Testis (tissue), 5 donors: ENCODE measurements around the gene SLC25A12. TPM values are rescaled to one million over a fixed set of nuclear protein-coding genes. Genes with fewer than 3 reads are reported as not detected.
A peak's percentile ranks its signal among the peaks of the same experiment; 100 is the strongest.

ENCODE experiments used
- DNase-seq: peaks from one replicate; pipeline ENCODE4 v3.0.0-alpha.2; 2019
- H3K27ac ChIP-seq, 2 donors: fragments of 200-600 bp; sonication (generic); one replicate each; pipeline ENCODE4 v1.5.1; 2019
- H3K27me3 ChIP-seq: fragments of 200-600 bp; sonication (generic); one replicate; pipeline ENCODE4 v1.5.1; 2019
- H3K36me3 ChIP-seq: fragments of 200-600 bp; sonication (generic); one replicate; pipeline ENCODE4 v1.5.1; 2017; ENCODE audit warnings: low read depth; ENCODE audit errors: missing control alignments
- H3K4me1 ChIP-seq: fragments of 200-600 bp; sonication (generic); one replicate; pipeline ENCODE4 v1.5.1; 2019
- H3K4me3 ChIP-seq, 2 donors: fragments of 200-600 bp; sonication (generic); one replicate each; pipeline ENCODE4 v1.5.1; 2017 to 2019
- H3K9me3 ChIP-seq: fragments of 200-600 bp; sonication (generic); one replicate; pipeline ENCODE4 v1.5.1; 2017
- POLR2A ChIP-seq: fragments of 450-650 bp; IDR thresholded peaks from one replicate; pipeline ENCODE4 v1.6.1; 2017; ENCODE audit warnings: antibody characterized with exemption, mild to moderate bottlenecking, moderate library complexity
- whole genome bisulfite sequencing, 2 donors: methylation state at CpG; one replicate each; pipeline ENCODE4 v1.1.5; 2018; 5-methylcytosine and 5-hydroxymethylcytosine counted together
- intact Hi-C: fragments of 100-400 bp; cut with DNase I; formaldehyde crosslinking; loops from one replicate; pipeline ENCODE4 v1.15.1; 2023; ENCODE audit warnings: low total_unique reads
- long read RNA-seq, 2 donors: transcript quantifications; one replicate each; lab custom pipeline, GENCODE V29; 2026
- polyA plus RNA-seq: library from polyadenylated mRNA; stranded (reverse); fragments of 350-450 nt; fragmentation: Illumina TruSeq; extraction: RNeasy Lipid Tissue Mini Kit (QIAGEN cat#74804); gene quantifications from one replicate; pipeline ENCODE4 v1.2.3, GENCODE V29; 2014; ENCODE audit warnings: low read depth, low replicate concordance; ENCODE audit not compliant: insufficient read depth
- total RNA-seq, 2 donors: library from RNA; depleted of rRNA; stranded (reverse); fragments of >200 nt; gene quantifications; one replicate each; pipeline ENCODE4 v1.2.3, GENCODE V29; 2016
- TF ChIP-seq, protein P1 (sequence below), 3 experiments: fragments of 450-650 bp in 2 of 3; fragments of 200-600 bp in 1 of 3; sonication (generic) in 1 of 3; IDR thresholded peaks; one replicate each; pipeline ENCODE4 v1.5.1; 2016 to 2019; ENCODE audit warnings: antibody characterized with exemption in 3 of 3, mild to moderate bottlenecking in 2 of 3, moderate library complexity in 1 of 3

Gene SLC25A12
- 10 to 100 TPM; 25.0 to 27.4 TPM for total RNA-seq
- 16.7 TPM for polyA plus RNA-seq
- long read RNA-seq, donor 1, transcript SLC25A12-202 (18 exons, 2,979 nt), result major isoform, 5 of 5 reads
- long read RNA-seq, donor 1, partial matches to known transcripts, result 0 of 5 reads
- long read RNA-seq, donor 1, other reads (novel, unspliced or antisense), result 0 of 5 reads
- long read RNA-seq, donor 2, partial matches to known transcripts, result 0 of 2 reads
- long read RNA-seq, donor 2, other reads (novel, unspliced or antisense), result 0 of 2 reads

DNA sequence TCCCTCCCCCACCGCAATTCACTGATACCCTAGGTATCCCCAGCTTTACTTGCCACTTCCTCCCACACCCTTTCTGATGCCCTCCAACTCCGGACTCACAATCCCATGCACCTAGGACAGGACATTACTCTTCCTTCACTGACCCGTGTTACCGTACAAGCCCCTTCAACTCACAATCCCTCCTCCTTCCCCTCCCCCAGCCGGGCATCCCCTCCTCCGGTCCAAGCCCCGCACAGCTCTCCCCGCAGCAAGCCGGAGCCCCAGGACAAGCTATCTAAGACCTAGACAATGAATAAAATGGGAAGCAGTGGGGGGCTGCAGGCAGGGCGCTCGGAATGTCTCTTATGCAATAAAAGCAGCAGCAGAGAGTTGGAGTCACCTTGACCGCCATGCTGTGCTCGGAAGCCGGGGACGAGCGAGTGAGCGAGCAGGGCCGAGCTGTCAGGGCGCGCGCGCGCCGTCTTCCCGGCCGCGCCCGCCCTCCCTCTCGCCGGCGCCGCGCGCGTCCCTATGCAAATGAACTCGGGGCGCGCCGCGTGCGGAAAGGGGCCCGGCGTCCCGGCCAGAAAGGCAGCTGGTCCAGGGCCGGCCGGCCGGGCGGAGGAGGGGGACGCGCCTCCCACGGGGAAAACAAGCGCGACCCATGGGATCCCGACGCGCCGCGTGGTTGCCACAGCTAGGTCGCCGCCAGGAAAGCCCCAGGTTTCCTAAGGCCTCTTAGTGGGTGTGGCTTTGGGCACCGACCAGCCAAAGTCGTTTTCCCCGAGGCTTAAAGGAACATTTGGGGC is at the start of gene SLC25A12:
Gene SLC25A12, minus strand, starts transcription at position 421 of the 788 bp plus-strand sequence. Its CDS starts 30 bp downstream, at position 391.
- H3K9me3 ChIP-seq, result no peaks in the 10 kb centered on the region
- peak; percentile 28 for TF ChIP-seq POLR2A
- TF ChIP-seq, protein P1, sequence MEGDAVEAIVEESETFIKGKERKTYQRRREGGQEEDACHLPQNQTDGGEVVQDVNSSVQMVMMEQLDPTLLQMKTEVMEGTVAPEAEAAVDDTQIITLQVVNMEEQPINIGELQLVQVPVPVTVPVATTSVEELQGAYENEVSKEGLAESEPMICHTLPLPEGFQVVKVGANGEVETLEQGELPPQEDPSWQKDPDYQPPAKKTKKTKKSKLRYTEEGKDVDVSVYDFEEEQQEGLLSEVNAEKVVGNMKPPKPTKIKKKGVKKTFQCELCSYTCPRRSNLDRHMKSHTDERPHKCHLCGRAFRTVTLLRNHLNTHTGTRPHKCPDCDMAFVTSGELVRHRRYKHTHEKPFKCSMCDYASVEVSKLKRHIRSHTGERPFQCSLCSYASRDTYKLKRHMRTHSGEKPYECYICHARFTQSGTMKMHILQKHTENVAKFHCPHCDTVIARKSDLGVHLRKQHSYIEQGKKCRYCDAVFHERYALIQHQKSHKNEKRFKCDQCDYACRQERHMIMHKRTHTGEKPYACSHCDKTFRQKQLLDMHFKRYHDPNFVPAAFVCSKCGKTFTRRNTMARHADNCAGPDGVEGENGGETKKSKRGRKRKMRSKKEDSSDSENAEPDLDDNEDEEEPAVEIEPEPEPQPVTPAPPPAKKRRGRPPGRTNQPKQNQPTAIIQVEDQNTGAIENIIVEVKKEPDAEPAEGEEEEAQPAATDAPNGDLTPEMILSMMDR (IDR thresholded peaks at IDR 0.05), result no peak
- H3K36me3 ChIP-seq, result no peaks in the 10 kb centered on the region
- H3K27me3 ChIP-seq, result no peaks in the 10 kb centered on the region
- peak within 1 kb of the TSS; percentile 84 to 89 for H3K27ac ChIP-seq
- H3K4me3 ChIP-seq, result peak within 1 kb of the TSS; percentile 84 to 91
- intact Hi-C loops, result no loop called here
- peak; percentile 92 for DNase-seq
- peaks cover 11% of the 10 kb centered on the region for H3K4me1 ChIP-seq
- 0 to 1% methylated on average over 20 to 62 of the region's 63 CpGs for WGBS, 2 donors

DNA sequence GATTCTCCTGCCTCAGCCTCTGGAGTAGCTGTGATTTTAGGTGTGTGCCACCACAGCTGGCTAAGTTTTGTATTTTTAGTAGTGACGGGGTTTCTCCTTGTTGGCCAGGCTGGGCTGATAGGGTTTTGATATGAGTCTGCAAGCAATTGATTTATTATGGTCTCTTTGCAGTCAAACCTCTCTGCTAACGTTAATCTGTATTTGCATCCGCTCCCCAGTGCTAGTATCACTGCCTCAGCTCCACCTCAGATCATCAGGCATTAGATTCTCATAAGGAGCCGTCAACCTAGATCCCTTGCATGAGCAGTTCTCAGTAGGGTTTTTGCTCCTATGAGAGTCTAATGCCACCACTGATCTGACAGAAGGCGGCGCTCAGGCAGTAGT is 47.3 kb upstream of the SLC25A12 start:
- Histone ChIP-seq H3K4me3 (no peak overlapping the region), H3K4me1 (no peaks in the 10 kb centered on the region), H3K27me3 (no peaks in the 10 kb centered on the region), H3K9me3 (no peaks in the 10 kb centered on the region), H3K27ac (no peak overlapping the region), H3K36me3 (no peaks in the 10 kb centered on the region)
- 89 to 96% methylated on average over 6 of the region's 6 CpGs for WGBS, 2 donors
- TF ChIP-seq, protein P1 (IDR thresholded peaks at IDR 0.05), result no peak
- TF ChIP-seq POLR2A, result no peak
- intact Hi-C loops, result no loop called here
- no peak for DNase-seq

DNA sequence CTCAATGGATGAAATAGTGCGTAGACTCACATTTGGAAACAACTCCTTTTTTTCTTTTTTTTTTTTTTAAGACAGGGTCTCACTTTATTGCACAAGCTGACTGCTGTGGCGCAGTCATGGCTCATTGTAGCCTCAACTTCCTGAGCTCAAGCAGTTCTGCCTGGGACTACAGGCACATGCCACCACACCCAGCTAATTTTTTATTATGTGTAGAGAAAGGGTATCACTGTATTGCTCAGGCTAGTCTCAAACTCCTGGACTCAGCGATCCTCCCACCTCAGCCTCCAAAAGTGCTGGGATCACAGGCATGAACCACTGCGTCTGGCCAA is 45.7 kb upstream of the SLC25A12 start:
- intact Hi-C loops, result no loop called here

GRCh38 chr2:171939058-171939742 is 45.2 kb upstream of the SLC25A12 start:
- TF ChIP-seq POLR2A, result no peak
- TF ChIP-seq, protein P1 (IDR thresholded peaks at IDR 0.05), result no peak
- Histone ChIP-seq H3K36me3 (no peaks in the 10 kb centered on the region), H3K9me3 (no peaks in the 10 kb centered on the region), H3K27ac (no peak overlapping the region), H3K4me1 (no peaks in the 10 kb centered on the region), H3K27me3 (no peaks in the 10 kb centered on the region), H3K4me3 (no peak overlapping the region)
- DNase-seq, result no peak
- 92 to 94% methylated on average over 9 of the region's 9 CpGs for WGBS, 2 donors
- intact Hi-C loops, result no loop called here

More for the DNA sequence above, 45.7 kb upstream of the SLC25A12 start:
- Histone ChIP-seq H3K27me3 (no peaks in the 10 kb centered on the region), H3K4me1 (no peaks in the 10 kb centered on the region), H3K9me3 (no peaks in the 10 kb centered on the region), H3K27ac (no peak overlapping the region), H3K4me3 (no peak overlapping the region), H3K36me3 (no peaks in the 10 kb centered on the region)
- TF ChIP-seq POLR2A, result no peak
- TF ChIP-seq, protein P1 (IDR thresholded peaks at IDR 0.05), result no peak
- 83 to 94% methylated on average over 4 of the region's 4 CpGs for WGBS, 2 donors
- DNase-seq, result no peak
